Smooth muscle cell (in vitro differentiated cells): ENCODE data around the gene GLIPR1. TPM values are rescaled to one million over a fixed set of nuclear protein-coding genes. Genes with fewer than 3 reads are reported as not detected.
"Not testable (repeated sequence)": the region's sequence is repeated elsewhere in the genome, so short reads cannot be mapped to it uniquely, and the experiment has no call there.

ENCODE experiments used
- DNase-seq: peaks from one replicate; lab custom pipeline; 2025; ENCODE audit not compliant: unreplicated experiment; lab: John Stamatoyannopoulos, UW
- H2AFZ ChIP-seq: fragments of 200-600 bp; sonication (generic); 2 replicates; pipeline ENCODE4 v1.6.0; 2016; ENCODE audit warnings: antibody characterized with exemption, low read depth, mild to moderate bottlenecking
- H3F3A ChIP-seq: fragments of 200-600 bp; sonication (generic); 2 replicates; pipeline ENCODE4 v1.6.0; 2017; ENCODE audit warnings: antibody characterized with exemption, low read depth
- H3K27ac ChIP-seq: fragments of 200-600 bp; sonication (generic); 2 replicates; pipeline ENCODE4 v1.5.1; 2016; ENCODE audit warnings: low read depth, mild to moderate bottlenecking
- H3K27me3 ChIP-seq: fragments of 200-600 bp; sonication (generic); 2 replicates; pipeline ENCODE4 v1.6.1; 2016; ENCODE audit warnings: low read depth, mild to moderate bottlenecking
- H3K36me3 ChIP-seq: fragments of 200-600 bp; sonication (generic); 2 replicates; pipeline ENCODE4 v1.5.1; 2016; ENCODE audit warnings: low read depth
- H3K4me1 ChIP-seq: fragments of 200-600 bp; sonication (generic); 2 replicates; pipeline ENCODE4 v1.5.1; 2016; ENCODE audit warnings: low read depth
- H3K4me2 ChIP-seq: fragments of 200-600 bp; sonication (generic); 2 replicates; pipeline ENCODE4 v1.6.0; 2016; ENCODE audit warnings: mild to moderate bottlenecking
- H3K4me3 ChIP-seq: fragments of 200-600 bp; sonication (generic); 2 replicates; pipeline ENCODE4 v1.5.1; 2016; ENCODE audit warnings: mild to moderate bottlenecking
- H3K79me2 ChIP-seq: fragments of 200-600 bp; sonication (generic); 2 replicates; pipeline ENCODE4 v1.6.0; 2016; ENCODE audit warnings: low read depth, mild to moderate bottlenecking
- H3K9ac ChIP-seq: fragments of 200-600 bp; sonication (generic); 2 replicates; pipeline ENCODE4 v1.6.0; 2016; ENCODE audit warnings: low read depth
- H3K9me3 ChIP-seq: fragments of 200-600 bp; sonication (generic); replicated peaks from 2 replicates; pipeline ENCODE4 v1.5.1; 2016; ENCODE audit warnings: low read depth
- H4K20me1 ChIP-seq: fragments of 200-600 bp; sonication (generic); 2 replicates; pipeline ENCODE4 v1.6.0; 2016; ENCODE audit warnings: low read depth
- CTCF ChIP-seq: fragments of 200-600 bp; sonication (generic); IDR thresholded peaks from 2 replicates; pipeline ENCODE4 v1.5.1; 2017; ENCODE audit warnings: borderline replicate concordance, mild to moderate bottlenecking, antibody characterized with exemption; ENCODE audit not compliant: insufficient read depth, poor library complexity, severe bottlenecking
- WGBS: methylation state at CpG from one replicate; pipeline ENCODE4 v1.1.7; 2016; ENCODE audit warnings: low lambda C conversion rate; 5-methylcytosine and 5-hydroxymethylcytosine counted together
- polyA plus RNA-seq: library from polyadenylated mRNA; unstranded; fragments of >200 nt; fragmentation: Nextera tagmentation; extraction: Ambion mirVana; gene quantifications from 2 replicates; pipeline ENCODE4 v1.2.1, GENCODE V29; 2016
- total RNA-seq: library from RNA; depleted of rRNA; stranded (reverse); fragments of >200 nt; gene quantifications from 2 replicates; pipeline ENCODE4 v1.2.3, GENCODE V29; 2014

The GLIPR1 gene
- total and polyA plus RNA-seq, 2 experiments from 2014 or later = 199 to 200 TPM

GRCh38 chr12:75482646-75483045, 2.1 kb downstream of the GLIPR1 start:
- Histone ChIP-seq H3K9me3 (no peaks in the 10 kb centered on the region), H3K4me3 (peak overlapping the region; percentile 50), H2AFZ (no peak overlapping the region), H3K27ac (peak overlapping the region; percentile 92), H3K36me3 (no peaks in the 10 kb centered on the region), H3K4me2 (peak overlapping the region; percentile 88), H3K9ac (peak overlapping the region; percentile 80), H3F3A (peaks cover 26% of the 10 kb centered on the region), H3K27me3 (no peaks in the 10 kb centered on the region), H4K20me1 (peaks cover 10% of the 10 kb centered on the region), H3K79me2 (peaks cover 62% of the 10 kb centered on the region), H3K4me1 (peaks cover 29% of the 10 kb centered on the region)
- DNase-seq = no peak
- 39% methylated on average over 4 of the region's 4 CpGs for WGBS
- no peak for TF ChIP-seq CTCF

- Histone ChIP-seq H3K4me3 (peak overlapping the region; percentile 50), H3K9me3 (no peaks in the 10 kb centered on the region), H3K79me2 (peaks cover 62% of the 10 kb centered on the region), H3F3A (peaks cover 19% of the 10 kb centered on the region), H2AFZ (no peak overlapping the region), H4K20me1 (peaks cover 13% of the 10 kb centered on the region), H3K4me1 (peaks cover 29% of the 10 kb centered on the region), H3K36me3 (no peaks in the 10 kb centered on the region), H3K4me2 (peak overlapping the region; percentile 88), H3K27me3 (no peaks in the 10 kb centered on the region), H3K27ac (peak overlapping the region; percentile 92), H3K9ac (peak overlapping the region; percentile 80)
- WGBS = 74% methylated on average over 2 of the region's 2 CpGs
- no peak for TF ChIP-seq CTCF
- no peak for DNase-seq
Observed at GRCh38 chr12:75483431-75483830, 2.9 kb downstream of the GLIPR1 start.

- Histone ChIP-seq H3K79me2 (peaks cover 62% of the 10 kb centered on the region), H3K27ac (peak overlapping the region; percentile 92), H3K4me1 (peaks cover 29% of the 10 kb centered on the region), H3K4me3 (peak overlapping the region; percentile 15), H4K20me1 (peaks cover 13% of the 10 kb centered on the region), H3K4me2 (peak overlapping the region; percentile 88)
- H3K9ac ChIP-seq, H3K9me3 ChIP-seq, H3K36me3 ChIP-seq, DNase-seq, H2AFZ ChIP-seq, H3F3A ChIP-seq, H3K27me3 ChIP-seq: not testable (repeated sequence)
- WGBS = 83% methylated on average over 2 of the region's 2 CpGs
Observed at GRCh38 chr12:75484450-75484849, 3.9 kb downstream of the GLIPR1 start.

- Histone ChIP-seq H3K36me3 (peaks cover 4% of the 10 kb centered on the region), H3F3A (peaks cover 10% of the 10 kb centered on the region), H3K9me3 (no peaks in the 10 kb centered on the region), H3K4me3 (no peak overlapping the region), H3K79me2 (peaks cover 58% of the 10 kb centered on the region), H4K20me1 (peaks cover 17% of the 10 kb centered on the region), H3K27ac (peak overlapping the region; percentile 25), H3K4me2 (no peak overlapping the region), H3K9ac (no peak overlapping the region), H3K27me3 (no peaks in the 10 kb centered on the region), H2AFZ (no peak overlapping the region), H3K4me1 (peaks cover 29% of the 10 kb centered on the region)
- WGBS = 88% methylated on average over 4 of the region's 4 CpGs
- no peak for TF ChIP-seq CTCF
- DNase-seq = no peak
Observed at GRCh38 chr12:75487308-75487707, 6.8 kb downstream of the GLIPR1 start.
